K562 (cell line): Measurements from ENCODE around the gene TAF1D. TPM values are rescaled to one million over a fixed set of nuclear protein-coding genes. Genes with fewer than 3 reads are reported as not detected.

Source experiments
- ATAC-seq: fragments of 200-7000 bp; cut with Tn5 transposase; 3 replicates; pipeline ENCODE4 v1.9.1; 2020; ENCODE audit warnings: moderate library complexity
- BruUV-seq: library from RNA; stranded (reverse); fragments of 400-500 nt; replicated peaks from 2 replicates; lab custom pipeline; 2021; lab: Mats Ljungman, UMichigan
- CTCF ChIA-PET: fragments of 300-600 bp; formaldehyde crosslinking; extraction: SDS; loops from one replicate; lab custom pipeline; 2021; ENCODE audit warnings: low intra/inter-chr PET ratio; lab: Yijun Ruan, JAX
- POLR2A ChIA-PET: fragments of 300-600, 350-650 bp; sonication (Branson Sonifier 250); formaldehyde crosslinking; extraction: SDS; loops from one replicate; lab custom pipeline; 2021; ENCODE audit warnings: antibody characterized with exemption, inconsistent platforms; lab: Yijun Ruan, JAX
- DNase-seq, 4 experiments: peaks; one replicate each; pipeline versions ENCODE4 v3.0.0 to v3.0.0-alpha.2; 2011 to 2018; ENCODE audit warnings: low spot score in 3 of 4, mixed read lengths in 3 of 4; ENCODE audit errors: extremely low read depth in 1 of 4
- FAIRE-seq: peaks from 2 replicates; lab custom pipeline; 2011; peaks lifted over from hg19 to GRCh38; lab: Jason Lieb, UNC
- H2AFZ ChIP-seq: 2 replicates; pipeline ENCODE4 v1.6.0; 2011; ENCODE audit warnings: low read depth, low read length, control low read depth, inconsistent platforms
- H3K27ac ChIP-seq: fragments of 200-600 bp; 3 replicates; pipeline ENCODE4 v1.8.0; 2011; ENCODE audit warnings: low read depth, mild to moderate bottlenecking, control low read depth, inconsistent platforms, low read length, moderate library complexity, mixed read lengths; ENCODE audit errors: extremely low read depth
- H3K27me3 ChIP-seq, 2 experiments: fragments of 300-600 bp in 1 of 2; 2 replicates in 1 of 2; 3 replicates in 1 of 2; pipeline versions ENCODE4 v1.6.0 to v1.8.0; 2011; ENCODE audit warnings: inconsistent platforms in 2 of 2, low read length in 2 of 2, mild to moderate bottlenecking in 1 of 2, mixed read lengths in 1 of 2, moderate library complexity in 1 of 2; ENCODE audit not compliant: control insufficient read depth in 2 of 2, insufficient read depth in 2 of 2
- H3K36me3 ChIP-seq: fragments of 300-600 bp; 3 replicates; pipeline ENCODE4 v1.8.0; 2011; ENCODE audit warnings: mild to moderate bottlenecking, low read length, inconsistent platforms; ENCODE audit not compliant: control insufficient read depth, insufficient read depth
- H3K4me1 ChIP-seq, 2 experiments: fragments of 200-600 bp in 1 of 2; replicated peaks in 1 of 2; 2 replicates in 1 of 2; 3 replicates in 1 of 2; pipeline versions ENCODE4 v1.5.1 to v1.8.0; 2011; ENCODE audit warnings: inconsistent platforms in 2 of 2, low read length in 2 of 2, mild to moderate bottlenecking in 1 of 2, mixed read lengths in 1 of 2, moderate library complexity in 1 of 2; ENCODE audit not compliant: control insufficient read depth in 2 of 2, insufficient read depth in 2 of 2
- H3K4me2 ChIP-seq: 2 replicates; pipeline ENCODE4 v1.6.1; 2011; ENCODE audit warnings: low read length, control low read depth, inconsistent platforms, mixed read lengths; ENCODE audit not compliant: insufficient read depth
- H3K4me3 ChIP-seq: fragments of 200-600 bp; sonication (generic), shearing (Covaris generic); 2 replicates; pipeline ENCODE4 v1.5.1; 2016; ENCODE audit warnings: control low read depth, inconsistent platforms
- H3K79me2 ChIP-seq: fragments of 200-600 bp; 3 replicates; pipeline ENCODE4 v1.8.0; 2011; ENCODE audit warnings: low read length, inconsistent platforms; ENCODE audit not compliant: control insufficient read depth, insufficient read depth
- H3K9ac ChIP-seq, 2 experiments: 2 replicates each; pipeline versions ENCODE4 v1.6.0 to v1.6.1; 2011; ENCODE audit warnings: low read depth in 2 of 2, low read length in 2 of 2, control low read depth in 1 of 2, inconsistent platforms in 1 of 2, mild to moderate bottlenecking in 1 of 2, mixed read lengths in 1 of 2; ENCODE audit not compliant: insufficient read depth in 1 of 2
- H3K9me1 ChIP-seq: one replicate; pipeline ENCODE4 v1.6.0; 2011; ENCODE audit warnings: inconsistent platforms, mild to moderate bottlenecking, low read length, moderate library complexity; ENCODE audit not compliant: control insufficient read depth, insufficient read depth
- H3K9me3 ChIP-seq: replicated peaks from 2 replicates; pipeline ENCODE4 v1.5.1; 2011; ENCODE audit warnings: low read depth, low read length, inconsistent platforms; ENCODE audit not compliant: control insufficient read depth, insufficient read depth
- H4K20me1 ChIP-seq: replicated peaks from 2 replicates; pipeline ENCODE4 v1.6.1; 2011; ENCODE audit warnings: low read length, inconsistent platforms, mixed read lengths; ENCODE audit not compliant: control insufficient read depth, insufficient read depth
- ARID1B ChIP-seq: fragments of 450-650 bp; IDR thresholded peaks from 2 replicates; pipeline ENCODE4 v1.6.1; 2016; ENCODE audit warnings: antibody characterized with exemption, mild to moderate bottlenecking, inconsistent platforms
- BACH1 ChIP-seq: fragments of 200-800 bp; sonication (Bioruptor generic); IDR thresholded peaks from 2 replicates; pipeline ENCODE4 v1.6.1; 2016; ENCODE audit warnings: missing genetic modification characterization, missing compliant biosample characterization
- CAMTA2 ChIP-seq: fragments of 250-450 bp; sonication (Bioruptor Pico); conservative IDR thresholded peaks from 2 replicates; pipeline ENCODE4 v1.5.1; 2022
- CHD1 ChIP-seq: fragments of 200-600 bp; sonication (generic); IDR thresholded peaks from one replicate; pipeline ENCODE4 v1.6.1; 2012; ENCODE audit warnings: mild to moderate bottlenecking, moderate library complexity, low read length, inconsistent platforms
- EHMT2 ChIP-seq: fragments of 450-650 bp; IDR thresholded peaks from 2 replicates; pipeline ENCODE4 v1.6.1; 2018; ENCODE audit warnings: antibody characterized with exemption
- HNRNPH1 ChIP-seq: fragments of 200-400 bp; formaldehyde crosslinking; optimal IDR thresholded peaks from 2 replicates; pipeline ENCODE3; 2017; ENCODE audit warnings: low read depth, mild to moderate bottlenecking, low read length, moderate library complexity
- NFE2L1 ChIP-seq: fragments of 450-650 bp; IDR thresholded peaks from 2 replicates; pipeline ENCODE4 v1.6.1; 2016; ENCODE audit warnings: missing genetic modification characterization, low read depth, mild to moderate bottlenecking, missing compliant biosample characterization, moderate library complexity, borderline replicate concordance
- POLR2A ChIP-seq: fragments of 450-650 bp; conservative IDR thresholded peaks from 2 replicates; pipeline ENCODE4 v1.6.1; 2016
- POLR2AphosphoS2 ChIP-seq: IDR thresholded peaks from 2 replicates; pipeline ENCODE4 v1.6.1; 2012; ENCODE audit warnings: low read length, improper control_type of control experiment
- RBFOX2 ChIP-seq: fragments of 200-400 bp; formaldehyde crosslinking; IDR thresholded peaks from 2 replicates; pipeline ENCODE4 v1.6.1; 2017; ENCODE audit warnings: low read depth, mild to moderate bottlenecking, low read length, moderate library complexity
- ZNF384 ChIP-seq: IDR thresholded peaks from 2 replicates; pipeline ENCODE4 v1.6.1; 2012; ENCODE audit warnings: low read depth, low read length, improper control_type of control experiment
- ZSCAN32 ChIP-seq: fragments of 450-650 bp; formaldehyde crosslinking; IDR thresholded peaks from 2 replicates; pipeline ENCODE4 v1.4.0; 2020; ENCODE audit warnings: mild to moderate bottlenecking, moderate library complexity
- WGBS: fragments of 100-300 bp; shearing (Covaris generic); methylation state at CpG from one replicate; pipeline ENCODE4 v1.1.6; 2016; ENCODE audit warnings: low coverage, mixed read lengths; ENCODE audit not compliant: insufficient coverage; ENCODE audit errors: missing lambda C conversion rate; 5-methylcytosine and 5-hydroxymethylcytosine counted together
- in situ Hi-C: fragments of 300-500 bp; cut with MboI; formaldehyde crosslinking; loops from 4 replicates; pipeline ENCODE4 v1.15.0; 2018; ENCODE audit warnings: inconsistent platforms, mixed read lengths
- intact Hi-C: fragments of 100-400 bp; cut with micrococcal nuclease; formaldehyde crosslinking; loops from 2 replicates; pipeline ENCODE4 v1.14.2; 2022
- polyA plus RNA-seq, 8 experiments: library from polyadenylated mRNA; depleted of rRNA in 4 of 8; stranded (reverse) in 5 of 8; unstranded in 3 of 8; fragments of >200 nt; fragmentation: Nextera tagmentation in 2 of 8; fragmentation: Illumina TruSeq in 1 of 8; extraction: Ambion mirVana in 2 of 8; extraction: Trizol in 1 of 8; gene quantifications; 2 replicates each; pipeline versions ENCODE4 v1.2.1 to v1.2.3, GENCODE V29; 2011 to 2014; ENCODE audit warnings: inconsistent platforms in 1 of 8, missing spikeins in 1 of 8
- total RNA-seq, 7 experiments: library from RNA; depleted of rRNA in 6 of 7; stranded (reverse); fragments of >200 nt in 6 of 7; fragmentation: Illumina TruSeq in 2 of 7; extraction: Trizol in 2 of 7; gene quantifications; 2 replicates each; pipeline versions ENCODE4 v1.2.1 to v1.2.3, GENCODE V29; 2011 to 2021; ENCODE audit warnings: low replicate concordance in 1 of 7

Gene TAF1D
- total and polyA plus RNA-seq, 9 of the 15 experiments (the other 6 are each of a cell fraction or from before 2014, with no cell fraction given) = 122 to 347 (median 250) TPM

GRCh38 chr11:93738647-93739081, 2.6 kb downstream of the TAF1D start:
- no peak for ATAC-seq
- no TSS peak for BruUV-seq
- intact Hi-C loops (no loop called here), in situ Hi-C loops (no loop called here)
- Histone ChIP-seq H3K27ac (peak overlapping the region; percentile 98), H3K4me1 (peaks cover 4 to 9% of the 10 kb centered on the region in 2 experiments; a peak in 4 of 5 replicates), H3K4me2 (peak overlapping the region; percentile 95), H3K79me2 (peaks cover 94% of the 10 kb centered on the region), H3K9me1 (no peaks in the 10 kb centered on the region), H3K9me3 (no peaks in the 10 kb centered on the region), H2AFZ (no peak overlapping the region), H3K9ac (peak overlapping the region; percentile 77 to 99; a peak in 3 of 4 replicates), H3K36me3 (peaks cover 74% of the 10 kb centered on the region), H4K20me1 (peaks cover 4% of the 10 kb centered on the region), H3K4me3 (peak overlapping the region; percentile 79), H3K27me3 (no peaks in the 10 kb centered on the region)
- DNase-seq = no peak
- no peak for FAIRE-seq
- ChIA-PET CTCF (no interaction called here), POLR2A (interaction anchor here (0.6 to 5.1 kb wide), 7 partner anchors 10 to 46 kb away, joined by 3 to 98 read pairs (median 5); partner anchors contain the start of gene MED17)
- TF ChIP-seq ZNF384 (no peak), RBFOX2 (peak; percentile 7; the same call in 1 of the 2 replicates), CHD1 (peak; percentile 40), POLR2A (peak; percentile 11; the same call in 1 of the 2 replicates)
- 1% methylated on average over 6 of the region's 6 CpGs for WGBS

DNA sequence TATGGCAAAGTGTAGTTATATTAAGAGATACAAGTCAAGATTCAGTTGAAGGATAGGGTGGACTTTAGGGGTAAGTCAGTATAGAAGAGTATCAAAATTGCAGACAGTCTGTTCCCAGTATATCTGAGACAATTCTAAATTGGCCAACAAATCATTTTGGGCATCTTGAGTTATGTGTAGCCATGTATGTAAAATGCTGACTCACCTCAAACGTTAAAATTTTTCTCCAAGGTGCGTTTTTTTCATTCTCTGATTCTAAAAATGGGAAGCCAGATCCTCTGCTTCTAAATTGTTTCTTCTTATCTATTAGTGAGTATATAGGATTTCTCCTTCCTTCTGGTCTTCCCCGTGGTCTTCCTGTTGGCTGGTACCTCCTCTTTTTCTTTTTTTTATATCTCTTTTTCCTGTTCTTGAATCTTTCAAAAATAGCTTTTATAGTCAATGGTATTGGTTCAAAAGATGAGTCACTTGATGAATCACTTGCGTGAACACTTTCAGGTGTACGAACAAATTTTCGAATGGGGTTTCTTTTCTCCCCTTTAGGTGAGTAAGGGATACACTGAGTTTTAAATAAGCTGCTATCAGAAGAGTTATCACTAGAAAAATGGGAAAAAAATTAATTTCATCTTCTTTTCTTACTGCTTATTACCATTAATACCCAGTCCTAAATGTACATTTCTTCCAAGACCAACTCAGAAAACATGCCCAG, 3.2 kb downstream of the TAF1D start:
- CTCF ChIA-PET = no interaction called here
- TF ChIP-seq HNRNPH1 = no peak
- no peak for TF ChIP-seq POLR2AphosphoS2
- no peak for TF ChIP-seq EHMT2
- no peak for TF ChIP-seq CAMTA2 (CRISPR knock-in tag)
- peak; percentile 37; the same call in 1 of the 2 replicates for TF ChIP-seq ARID1B
- TF ChIP-seq NFE2L1 (tag) = peak; percentile 63; the same call in 1 of the 2 replicates
- TF ChIP-seq BACH1 (tag) = peak; percentile 79
- no peak for TF ChIP-seq ZSCAN32 (CRISPR knock-in tag)

More for the DNA sequence above, 3.2 kb downstream of the TAF1D start:
- H3K27me3 ChIP-seq = no peaks in the 10 kb centered on the region
- H3K79me2 ChIP-seq = peaks cover 100% of the 10 kb centered on the region
- BruUV-seq = no TSS peak
- peaks cover 4% of the 10 kb centered on the region for H4K20me1 ChIP-seq
- 4% methylated on average over 6 of the region's 6 CpGs for WGBS
- H2AFZ ChIP-seq = no peak overlapping the region
- H3K27ac ChIP-seq = peak overlapping the region; percentile 98
- in situ Hi-C loops = no loop called here
- H3K4me2 ChIP-seq = peak overlapping the region; percentile 95
- peak overlapping the region; percentile 79 for H3K4me3 ChIP-seq
- intact Hi-C loops = no loop called here
- ATAC-seq (no peak), DNase-seq (no peak), FAIRE-seq (no peak)
- peak overlapping the region in 1 of 2 experiments; percentile 99; a peak in 3 of 4 replicates for H3K9ac ChIP-seq
- peaks cover 3 to 4% of the 10 kb centered on the region in 2 experiments; a peak in 4 of 5 replicates for H3K4me1 ChIP-seq
- peaks cover 75% of the 10 kb centered on the region for H3K36me3 ChIP-seq
- no peaks in the 10 kb centered on the region for H3K9me1 ChIP-seq
- H3K9me3 ChIP-seq = no peaks in the 10 kb centered on the region
- POLR2A ChIA-PET = interaction anchor here (0.6 to 5.1 kb wide), 7 partner anchors 9 to 46 kb away, joined by 3 to 98 read pairs (median 5); partner anchors contain the start of gene MED17
